T-helper 1 cell treated with Interleukin-12 subunit alpha and Interleukin-12 subunit beta and Interleukin-4 antibody, amounts not matched to agents 30 μg/mL and 1 μg/mL, for 36 hours (primary cell): ENCODE results near the gene SIRT3.
"Not testable (repeated sequence)": the region's sequence is repeated elsewhere in the genome, so short reads cannot be mapped to it uniquely, and the experiment has no call there.

Source experiments
- H3K27ac Mint-ChIP-seq: one replicate; pipeline ENCODE4 v1.8.0; 2021; ENCODE audit warnings: mild to moderate bottlenecking, mixed read lengths
- H3K27me3 Mint-ChIP-seq: one replicate; pipeline ENCODE4 v1.8.0; 2021; ENCODE audit warnings: low read depth, mixed read lengths
- H3K36me3 Mint-ChIP-seq: one replicate; pipeline ENCODE4 v1.8.0; 2021; ENCODE audit warnings: low read depth, mixed read lengths
- H3K4me1 Mint-ChIP-seq: one replicate; pipeline ENCODE4 v1.8.0; 2021; ENCODE audit warnings: low read depth, mixed read lengths
- H3K4me3 Mint-ChIP-seq: one replicate; pipeline ENCODE4 v1.8.0; 2021; ENCODE audit warnings: mild to moderate bottlenecking, moderate library complexity, mixed read lengths
- H3K9me3 Mint-ChIP-seq: one replicate; pipeline ENCODE4 v1.8.0; 2021; ENCODE audit warnings: mixed read lengths

SIRT3 gene

DNA sequence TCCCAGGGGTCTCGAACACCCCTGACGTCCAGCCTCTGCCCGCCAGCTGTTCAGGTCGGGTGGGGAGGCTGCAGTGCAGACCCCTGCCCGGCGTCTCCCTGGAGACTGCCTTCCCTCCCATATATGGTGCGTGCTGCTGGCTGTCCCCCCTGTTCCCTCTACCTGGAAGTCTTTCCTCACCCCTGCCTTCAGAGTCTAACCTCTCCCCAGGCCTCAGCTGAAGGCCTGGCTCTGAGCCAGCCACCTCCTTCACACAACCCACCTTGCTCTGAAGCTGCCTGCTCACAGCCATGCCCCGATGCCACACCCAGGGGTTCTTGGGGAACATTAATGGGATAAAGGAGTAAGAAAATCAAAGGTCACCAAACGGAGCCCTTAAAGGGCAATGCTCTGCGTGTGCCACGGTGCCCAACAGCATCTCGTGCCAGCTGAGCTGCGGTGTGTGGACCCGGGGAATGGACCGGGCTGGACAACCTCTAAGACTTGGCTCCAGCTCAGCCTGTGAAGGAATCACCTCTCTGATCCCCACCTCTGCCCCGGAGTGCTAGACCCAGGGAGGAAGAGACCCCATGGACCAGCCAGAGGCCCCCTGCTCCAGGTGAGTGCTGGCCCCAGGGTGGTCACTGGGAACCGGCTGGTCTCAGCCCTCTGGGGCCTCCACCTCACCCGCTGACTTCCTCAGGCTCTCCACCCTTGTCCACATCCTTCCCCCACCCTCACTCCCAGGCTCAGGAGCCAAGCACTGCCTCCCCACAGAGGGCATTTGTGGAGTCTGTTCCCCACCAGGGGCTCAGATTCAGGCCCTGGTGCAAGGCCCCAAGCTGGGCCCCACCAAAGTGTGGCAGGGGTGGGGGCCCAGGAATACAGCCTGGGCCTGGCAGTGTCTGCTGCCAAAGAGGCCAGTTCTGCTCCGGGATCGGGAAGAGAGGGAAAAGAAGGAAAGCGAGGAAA is 42.1 kb upstream of the SIRT3 start, which contains the start of gene NLRP6:
Gene NLRP6, plus strand, starts transcription at position 407 of the 951 bp plus-strand sequence. Its CDS starts 163 bp downstream, at position 570.
- Mint-ChIP-seq H3K9me3 (peaks cover 5% of the 10 kb centered on the region), H3K4me3 (peak within 1 kb of the TSS; percentile 85), H3K36me3 (peaks cover 38% of the 10 kb centered on the region), H3K27me3 (peaks cover 49% of the 10 kb centered on the region), H3K4me1 (peaks cover 37% of the 10 kb centered on the region), H3K27ac (peak within 1 kb of the TSS; percentile 88)

DNA sequence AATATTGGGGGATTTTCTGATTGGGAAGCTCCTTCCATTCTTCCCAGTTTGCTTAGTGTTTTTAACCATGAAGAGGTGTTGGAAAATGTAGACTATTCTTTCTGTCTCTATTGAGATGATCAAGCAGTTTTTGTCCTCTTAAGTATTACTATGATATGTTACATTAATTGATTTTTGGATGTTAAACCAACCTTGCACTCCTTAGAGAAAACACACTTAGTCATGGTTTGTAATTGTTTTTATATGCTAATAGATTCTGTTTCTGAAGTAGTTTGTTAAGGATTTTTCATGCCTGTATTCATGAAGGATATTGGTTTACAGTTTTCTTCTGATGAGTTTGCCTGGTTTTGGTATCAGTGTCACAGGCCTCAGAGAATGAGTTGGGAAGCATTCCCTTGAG is 40.1 kb upstream of the SIRT3 start:
- Mint-ChIP-seq H3K4me1 (peaks cover 20% of the 10 kb centered on the region), H3K9me3 (peaks cover 5% of the 10 kb centered on the region), H3K36me3 (peaks cover 24% of the 10 kb centered on the region), H3K27ac (no peak overlapping the region), H3K27me3 (peaks cover 29% of the 10 kb centered on the region), H3K4me3 (no peak overlapping the region)

DNA sequence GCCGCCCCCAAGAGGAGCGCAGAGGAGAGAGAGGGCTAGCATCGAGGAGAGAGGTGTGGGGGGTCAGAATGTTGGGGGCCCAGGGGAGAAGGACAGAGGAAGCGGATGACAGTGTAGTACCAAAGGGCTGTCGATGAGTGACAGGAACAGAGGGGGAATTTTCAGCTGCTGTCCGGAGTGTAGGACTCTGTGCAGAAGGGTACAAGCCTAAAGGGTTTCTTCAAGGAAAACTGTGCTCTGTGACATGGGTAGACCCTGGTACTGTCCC is 36.7 kb upstream of the SIRT3 start:
- Mint-ChIP-seq H3K27ac (no peak overlapping the region), H3K27me3 (peaks cover 24% of the 10 kb centered on the region), H3K4me1 (peaks cover 30% of the 10 kb centered on the region), H3K4me3 (no peak overlapping the region), H3K9me3 (peaks cover 5% of the 10 kb centered on the region), H3K36me3 (peaks cover 18% of the 10 kb centered on the region)

DNA sequence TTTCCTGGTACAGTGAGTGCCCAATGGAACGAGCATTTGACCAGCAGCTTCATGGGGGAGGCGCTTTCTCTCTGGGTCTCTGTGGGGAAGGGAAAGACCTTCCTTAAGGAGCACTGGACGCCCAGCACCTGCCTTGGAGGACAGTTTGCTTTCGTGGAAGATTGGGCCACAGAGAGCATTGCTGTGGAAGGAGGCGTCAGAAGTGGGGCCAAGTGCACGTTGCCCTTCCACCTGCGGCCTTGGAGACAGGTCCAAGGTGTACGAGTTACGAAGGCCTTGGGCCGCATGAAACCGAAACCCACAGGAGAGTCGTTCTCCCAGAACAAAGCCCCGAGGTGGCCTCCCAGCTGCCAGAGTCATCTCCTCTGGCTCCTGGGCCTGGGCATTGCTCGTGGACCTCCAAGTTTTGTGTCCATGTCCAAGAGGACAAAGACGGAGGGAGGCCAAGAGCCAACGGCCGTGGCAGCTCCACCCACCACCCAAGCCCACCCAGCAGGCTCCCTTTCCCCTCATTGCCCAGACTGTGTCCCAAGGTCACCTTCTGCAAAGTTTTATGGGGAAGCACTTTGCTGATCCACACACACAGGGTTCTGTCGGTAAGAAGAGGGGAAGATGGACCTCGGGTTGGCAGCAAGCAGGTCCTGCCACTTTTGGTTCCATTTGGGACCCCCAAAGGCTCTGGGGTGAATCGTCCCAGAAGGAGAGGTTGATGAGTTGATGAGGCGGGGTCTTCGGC is 36.2 kb upstream of the SIRT3 start:
- Mint-ChIP-seq H3K27ac (peak overlapping the region; percentile 16), H3K4me1 (peaks cover 29% of the 10 kb centered on the region), H3K27me3 (peaks cover 19% of the 10 kb centered on the region), H3K36me3 (peaks cover 14% of the 10 kb centered on the region), H3K4me3 (no peak overlapping the region), H3K9me3 (peaks cover 5% of the 10 kb centered on the region)

DNA sequence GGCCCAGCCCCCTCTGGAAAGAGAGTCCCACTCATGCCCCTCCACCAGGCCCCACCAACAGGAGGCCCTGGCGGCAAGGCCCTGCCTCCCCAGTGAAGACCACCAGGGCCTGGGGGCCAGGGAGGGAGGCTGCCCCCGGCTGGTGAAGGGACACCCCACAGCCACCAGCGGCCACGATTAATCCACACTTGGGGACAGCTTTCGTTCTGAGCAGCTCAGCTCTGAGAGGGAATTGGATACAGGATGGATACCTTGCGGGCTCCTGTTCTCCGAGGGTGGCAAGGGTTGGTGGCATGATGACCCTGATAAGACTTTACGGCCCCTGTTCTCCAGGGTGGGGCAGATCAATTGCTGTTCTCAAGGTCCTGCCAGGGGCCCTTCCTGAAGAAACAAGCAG is 35.2 kb upstream of the SIRT3 start:
- no peak overlapping the region for H3K4me3 Mint-ChIP-seq
- H3K27me3 Mint-ChIP-seq: peaks cover 12% of the 10 kb centered on the region
- H3K9me3 Mint-ChIP-seq: no peaks in the 10 kb centered on the region
- no peak overlapping the region for H3K27ac Mint-ChIP-seq
- H3K4me1 Mint-ChIP-seq: peaks cover 28% of the 10 kb centered on the region
- H3K36me3 Mint-ChIP-seq: peaks cover 8% of the 10 kb centered on the region

DNA sequence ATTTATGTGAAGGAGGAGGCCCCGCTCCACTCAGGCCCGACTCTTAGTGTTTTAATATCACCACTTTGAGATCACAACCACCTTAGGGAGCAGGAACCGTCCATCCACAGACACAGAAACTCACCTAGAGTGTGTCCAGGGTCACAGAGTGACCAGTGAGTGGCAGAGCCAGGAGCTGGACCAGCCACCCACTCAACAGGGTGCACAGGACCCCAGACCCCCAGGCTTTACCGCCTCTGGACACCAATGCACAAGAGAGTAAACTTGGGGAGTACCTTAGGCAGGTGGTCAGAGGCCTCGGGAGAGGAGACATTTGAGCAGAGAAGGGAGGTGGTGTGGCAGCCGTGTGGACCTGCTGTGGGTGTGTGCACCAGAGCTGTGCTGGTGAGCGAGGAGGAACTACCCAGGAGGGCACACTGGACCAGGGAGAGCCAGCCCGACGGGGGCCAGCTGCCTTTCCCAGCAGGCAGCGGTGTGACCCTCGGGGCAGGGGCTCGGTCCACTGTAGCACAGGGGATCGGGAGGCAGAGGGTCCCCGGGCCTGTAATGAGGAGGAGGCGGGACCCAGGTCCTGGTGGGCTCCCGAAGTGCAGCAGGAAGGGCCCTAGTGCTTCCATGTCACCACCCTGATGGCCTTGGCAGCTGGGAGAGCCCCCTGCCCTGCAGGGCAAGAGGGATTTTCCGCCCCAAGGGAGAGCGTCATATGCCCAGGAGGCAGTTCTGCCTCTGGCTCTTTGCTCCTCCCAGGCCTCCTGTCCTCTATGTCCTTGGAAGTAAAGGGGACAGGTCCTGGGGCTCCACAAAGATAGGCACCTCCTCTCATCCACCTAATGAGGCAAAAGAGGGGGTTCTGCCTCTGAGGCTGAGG is 34.5 kb upstream of the SIRT3 start:
- H3K9me3 Mint-ChIP-seq: no peaks in the 10 kb centered on the region
- H3K4me3 Mint-ChIP-seq: no peak overlapping the region
- H3K36me3 Mint-ChIP-seq: peaks cover 5% of the 10 kb centered on the region
- peaks cover 28% of the 10 kb centered on the region for H3K4me1 Mint-ChIP-seq
- peaks cover 8% of the 10 kb centered on the region for H3K27me3 Mint-ChIP-seq
- peak overlapping the region; percentile 50 for H3K27ac Mint-ChIP-seq

DNA sequence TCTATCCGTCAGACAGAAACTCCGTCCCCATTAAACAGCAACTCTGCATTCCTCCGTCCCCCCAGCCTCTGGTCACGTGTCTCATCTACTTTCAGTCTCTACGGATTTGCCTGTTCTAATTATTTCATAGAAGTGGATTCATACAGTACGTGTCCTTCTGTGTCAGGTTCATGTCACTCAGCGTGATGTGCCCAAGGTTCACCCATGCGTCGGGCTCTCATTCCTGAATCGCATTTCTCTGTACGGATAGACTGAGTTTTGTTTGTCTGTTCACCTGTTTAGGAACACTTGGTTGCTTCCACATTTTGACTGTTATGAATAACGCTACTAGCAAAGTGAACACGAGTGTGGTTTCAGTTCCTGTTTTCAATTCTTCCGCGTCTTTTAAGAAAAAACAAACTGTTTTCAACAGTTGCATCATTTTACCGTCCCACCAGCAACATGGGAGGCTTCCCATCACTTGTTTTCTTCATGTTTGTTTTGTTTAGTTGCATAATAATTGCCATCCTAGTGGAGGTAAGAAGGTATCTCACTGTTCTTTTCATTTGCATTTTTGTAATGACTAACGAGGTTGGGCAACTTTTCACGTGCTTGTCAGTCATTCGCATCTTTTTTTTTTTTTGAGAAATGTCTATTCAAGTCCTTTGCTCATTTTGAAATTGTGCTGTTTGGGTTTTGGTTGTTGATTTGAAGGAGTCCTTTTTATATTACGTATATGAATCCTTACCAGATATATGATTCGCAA is 33.2 kb upstream of the SIRT3 start:
- Mint-ChIP-seq H3K9me3 (no peaks in the 10 kb centered on the region), H3K27ac (peak overlapping the region; percentile 100), H3K4me3 (peak overlapping the region; percentile 95), H3K4me1 (peaks cover 28% of the 10 kb centered on the region), H3K36me3 (peaks cover 5% of the 10 kb centered on the region), H3K27me3 (no peaks in the 10 kb centered on the region)

DNA sequence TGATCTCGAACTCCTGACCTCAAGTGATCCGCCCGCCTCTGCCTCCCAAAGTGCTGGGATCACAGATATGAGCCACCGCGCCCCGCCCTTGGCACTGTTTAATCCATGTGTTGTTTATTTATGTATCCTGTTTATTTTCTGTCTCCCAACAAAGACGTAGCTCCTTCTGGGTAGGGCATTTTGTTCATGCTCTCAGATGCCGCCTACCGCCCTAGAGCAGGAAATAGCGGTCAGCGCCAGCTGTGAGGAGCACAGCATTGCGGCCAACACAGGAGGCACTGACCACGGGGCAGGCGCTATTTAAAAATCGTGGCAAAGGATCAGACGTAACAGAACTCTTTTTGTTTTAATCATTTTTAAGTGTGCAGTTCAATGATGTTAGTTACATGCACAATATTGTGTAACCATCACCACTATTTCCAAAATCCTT is 32.6 kb upstream of the SIRT3 start:
- not testable (repeated sequence) for H3K27me3 Mint-ChIP-seq, H3K36me3 Mint-ChIP-seq, H3K9me3 Mint-ChIP-seq
- peak overlapping the region; percentile 100 for H3K27ac Mint-ChIP-seq
- H3K4me3 Mint-ChIP-seq: peak overlapping the region; percentile 95
- peaks cover 28% of the 10 kb centered on the region for H3K4me1 Mint-ChIP-seq

DNA sequence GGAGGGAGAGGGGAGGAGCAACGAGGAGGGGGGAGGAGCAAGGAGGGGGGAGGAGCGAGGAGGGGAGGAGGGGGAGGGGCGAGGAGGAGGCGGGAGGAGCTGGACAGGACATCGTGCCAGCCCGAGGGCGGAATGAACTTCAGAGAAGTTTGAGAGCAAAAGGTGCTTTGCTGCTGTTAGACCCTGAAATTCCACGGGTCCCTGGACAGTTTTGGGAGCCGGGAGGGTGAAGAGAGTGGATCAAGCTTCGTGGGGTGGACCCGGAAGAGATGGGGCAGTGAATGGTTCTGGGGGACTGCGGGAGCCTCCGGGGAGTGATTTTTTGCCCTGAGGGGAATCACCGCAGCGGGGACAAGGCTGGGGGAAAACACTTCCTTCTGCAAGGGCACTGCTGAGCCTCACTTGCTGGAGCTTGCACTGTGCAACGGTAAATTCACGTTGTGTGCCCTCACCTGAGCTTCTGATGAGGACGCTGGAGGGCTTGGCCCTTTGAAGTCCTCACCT is 31.4 kb upstream of the SIRT3 start:
- peaks cover 28% of the 10 kb centered on the region for H3K4me1 Mint-ChIP-seq
- H3K27ac Mint-ChIP-seq: peak overlapping the region; percentile 100
- H3K27me3 Mint-ChIP-seq: no peaks in the 10 kb centered on the region

DNA sequence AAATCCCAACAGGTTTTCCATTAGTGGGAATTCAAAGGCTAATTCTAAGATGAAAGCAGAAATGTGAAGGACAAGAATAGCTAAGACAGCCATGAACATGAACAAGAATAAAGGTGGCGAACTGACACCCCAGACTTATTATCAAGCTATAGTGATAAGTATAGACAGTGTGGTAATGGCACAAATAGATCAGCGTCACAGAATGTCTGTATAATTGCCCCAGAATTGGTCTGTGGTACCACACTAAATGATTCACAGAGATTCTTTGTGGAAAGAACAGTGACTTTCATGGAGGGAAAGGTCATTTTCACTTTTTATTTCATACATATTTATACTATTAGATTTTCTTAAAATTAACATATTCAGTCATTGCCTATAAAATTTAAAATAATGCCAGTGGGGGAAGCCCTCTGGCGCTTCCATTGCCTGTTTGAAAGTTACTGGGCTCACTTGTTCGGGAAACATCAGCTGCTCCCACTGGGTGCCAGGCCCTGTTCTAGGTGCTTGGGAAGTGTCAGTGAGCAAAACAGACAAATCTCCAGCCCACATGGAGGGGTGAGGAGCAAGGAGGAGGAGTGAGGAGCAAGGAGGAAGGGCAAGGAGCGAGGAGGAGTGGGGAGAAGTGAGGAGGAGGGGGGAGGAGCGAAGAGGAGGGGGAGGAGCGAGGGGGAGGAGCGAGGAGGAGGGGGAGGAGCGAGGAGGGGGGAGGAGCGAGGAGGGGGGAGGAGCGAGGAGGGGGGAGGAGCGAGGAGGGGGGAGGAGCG is 30.7 kb upstream of the SIRT3 start:
- Mint-ChIP-seq H3K36me3 (peaks cover 4% of the 10 kb centered on the region), H3K9me3 (peaks cover 2% of the 10 kb centered on the region), H3K4me1 (peaks cover 30% of the 10 kb centered on the region), H3K27me3 (no peaks in the 10 kb centered on the region), H3K4me3 (peak overlapping the region; percentile 82), H3K27ac (peak overlapping the region; percentile 84)

More for the DNA sequence above, 31.4 kb upstream of the SIRT3 start:
- no peaks in the 10 kb centered on the region for H3K9me3 Mint-ChIP-seq
- peaks cover 5% of the 10 kb centered on the region for H3K36me3 Mint-ChIP-seq
- H3K4me3 Mint-ChIP-seq: peak overlapping the region; percentile 95

DNA sequence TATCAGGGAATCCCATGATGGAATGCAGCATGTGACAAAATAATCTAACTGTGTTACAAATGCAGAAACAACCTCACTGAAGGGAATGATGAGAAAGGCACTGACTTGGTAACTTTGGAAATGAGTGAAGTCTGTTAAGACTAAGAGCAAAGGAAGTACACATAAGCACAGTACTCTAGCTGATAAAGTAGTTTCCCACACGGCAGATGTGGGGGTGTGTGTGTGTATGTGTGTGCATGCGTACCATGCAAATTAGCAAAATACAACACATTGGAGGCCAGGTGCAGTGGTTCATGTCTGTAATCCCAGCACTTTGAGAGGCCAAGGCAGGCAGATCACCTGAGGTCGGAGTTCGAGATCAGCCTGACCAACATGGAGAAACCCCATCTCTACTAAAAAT is 25.5 kb upstream of the SIRT3 start:
- Mint-ChIP-seq H3K36me3 (no peaks in the 10 kb centered on the region), H3K9me3 (peaks cover 2% of the 10 kb centered on the region), H3K4me3 (no peak overlapping the region), H3K27me3 (peaks cover 8% of the 10 kb centered on the region), H3K4me1 (peaks cover 2% of the 10 kb centered on the region), H3K27ac (no peak overlapping the region)

DNA sequence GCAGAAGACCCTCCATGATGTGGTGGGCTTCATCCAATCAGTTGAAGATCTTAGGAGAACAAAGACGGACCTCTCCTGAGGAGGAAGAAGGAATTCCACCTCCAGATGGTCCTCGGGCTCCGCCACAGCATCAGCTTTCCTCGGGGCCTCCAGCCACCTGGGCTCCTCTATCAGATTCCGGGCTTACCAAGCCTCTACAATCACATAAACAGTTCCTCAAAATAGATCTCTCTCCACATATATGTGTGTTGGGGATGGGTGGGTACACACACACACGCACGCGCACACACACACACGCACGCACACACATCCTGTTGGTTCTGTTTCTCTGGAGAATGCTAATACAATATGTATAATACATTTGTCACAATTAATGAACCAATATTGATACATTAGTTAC is 23.3 kb upstream of the SIRT3 start:
- Mint-ChIP-seq H3K27me3 (peaks cover 8% of the 10 kb centered on the region), H3K36me3 (no peaks in the 10 kb centered on the region), H3K4me1 (peaks cover 2% of the 10 kb centered on the region), H3K4me3 (no peak overlapping the region), H3K9me3 (peaks cover 2% of the 10 kb centered on the region), H3K27ac (no peak overlapping the region)
